Coronary artery (tissue), 2 donors: Measurements from ENCODE around the gene PXMP4.
A peak's percentile ranks its signal among the peaks of the same experiment; 100 is the strongest.

Source experiments
- DNase-seq: peaks from one replicate; pipeline ENCODE4 v3.0.0-alpha.2; 2017; ENCODE audit warnings: low spot score
- H3K27ac ChIP-seq, 2 donors: fragments of 200-600 bp; sonication (generic); one replicate each; pipeline ENCODE4 v1.5.1; 2016 to 2019
- H3K4me3 ChIP-seq: fragments of 200-600 bp; sonication (generic); 2 replicates; pipeline ENCODE4 v1.5.1; 2016; ENCODE audit warnings: mild to moderate bottlenecking, moderate library complexity
- CTCF ChIP-seq: fragments of 200-600 bp; sonication (generic); IDR thresholded peaks from one replicate; pipeline ENCODE4 v1.5.1; 2019; ENCODE audit warnings: antibody characterized with exemption

PXMP4 gene

DNA sequence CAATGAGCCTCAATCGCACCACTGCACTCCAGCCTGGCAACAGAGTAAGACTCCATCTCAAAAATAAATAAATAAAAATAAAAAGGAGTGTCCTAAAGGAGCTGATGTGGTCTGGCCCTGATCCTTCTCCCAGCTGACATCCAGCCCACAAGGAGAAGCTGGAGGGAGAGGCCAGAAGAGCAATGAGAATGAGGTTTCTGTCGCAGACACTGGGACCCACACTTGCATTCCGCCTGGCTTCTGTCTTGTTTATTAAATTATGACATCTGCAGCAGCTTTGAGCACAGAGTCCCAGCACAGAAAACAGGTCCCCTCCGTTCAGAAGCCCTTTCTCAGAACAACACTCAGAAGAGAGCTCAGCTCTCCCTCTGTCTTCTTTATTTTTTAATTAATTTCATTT, 23.7 kb downstream of the PXMP4 start:
- no peak overlapping the region for H3K27ac ChIP-seq
- no peak for TF ChIP-seq CTCF
- no peak overlapping the region for H3K4me3 ChIP-seq

DNA sequence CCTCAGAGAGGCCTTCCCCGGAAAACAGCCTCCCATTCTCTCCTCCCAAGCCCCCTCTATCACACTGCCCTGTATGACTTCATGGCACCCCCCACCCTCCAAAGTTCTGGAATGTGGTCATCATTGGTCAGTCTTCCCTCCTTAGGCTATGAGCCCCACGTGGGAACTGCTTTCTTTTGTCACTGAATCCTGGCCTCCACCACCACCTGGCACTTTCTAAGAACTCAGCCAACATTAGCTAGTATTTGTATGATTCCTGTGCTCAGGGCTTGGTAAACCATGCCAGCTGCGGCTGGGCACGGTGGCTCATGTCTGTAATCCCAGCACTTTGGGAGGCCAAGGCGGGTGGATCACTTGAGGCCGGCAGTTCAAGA, 25.5 kb downstream of the PXMP4 start:
- H3K4me3 ChIP-seq: no peak overlapping the region
- no peak for TF ChIP-seq CTCF
- peak overlapping the region; percentile 70 to 83 for H3K27ac ChIP-seq
- no peak for DNase-seq

More for the DNA sequence above, 23.7 kb downstream of the PXMP4 start:
- no peak for DNase-seq

DNA sequence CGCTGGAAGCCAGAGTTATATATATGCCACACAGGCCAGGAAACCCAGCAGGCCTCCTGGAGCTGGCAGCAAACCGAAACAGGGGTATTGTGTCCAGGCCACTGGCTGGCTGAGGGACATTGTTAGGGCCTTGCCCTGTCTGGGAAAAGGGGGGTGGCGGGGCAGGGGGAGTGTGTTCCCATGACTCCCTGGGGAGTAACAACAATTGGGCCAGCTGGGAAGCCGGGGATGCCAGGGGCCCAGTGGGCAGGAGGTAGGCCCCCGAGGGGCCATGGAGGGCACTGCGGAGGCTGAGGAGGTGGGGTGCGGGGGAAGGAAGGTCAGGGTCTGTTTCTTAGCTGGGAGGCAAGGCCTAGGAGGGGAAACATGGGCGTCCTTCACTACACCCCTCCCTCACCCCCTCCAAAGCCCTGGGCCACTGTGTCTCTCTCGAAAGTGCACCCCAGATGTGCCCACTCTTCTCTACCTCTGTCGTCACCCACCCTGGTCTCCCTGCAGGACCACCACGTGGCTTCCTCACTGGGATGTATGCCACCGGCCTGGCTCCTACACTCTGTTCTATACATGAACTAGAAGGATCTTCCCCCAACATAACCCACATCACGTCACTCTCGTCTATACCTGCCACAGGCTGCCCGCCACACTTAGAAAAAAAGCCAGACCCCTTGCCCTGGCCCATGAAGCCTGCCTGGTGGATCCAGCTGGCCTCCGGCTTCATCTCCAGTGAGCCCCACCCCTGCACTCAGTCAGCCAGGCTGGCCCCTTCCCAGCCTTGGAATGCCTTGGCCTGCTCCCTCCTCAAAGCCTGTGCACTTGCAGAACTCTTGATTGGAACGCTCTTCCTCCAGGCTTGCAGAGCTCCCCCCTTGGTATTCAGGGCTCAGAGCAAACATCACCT, 26.1 kb downstream of the PXMP4 start:
- peak; percentile 79 for DNase-seq

DNA sequence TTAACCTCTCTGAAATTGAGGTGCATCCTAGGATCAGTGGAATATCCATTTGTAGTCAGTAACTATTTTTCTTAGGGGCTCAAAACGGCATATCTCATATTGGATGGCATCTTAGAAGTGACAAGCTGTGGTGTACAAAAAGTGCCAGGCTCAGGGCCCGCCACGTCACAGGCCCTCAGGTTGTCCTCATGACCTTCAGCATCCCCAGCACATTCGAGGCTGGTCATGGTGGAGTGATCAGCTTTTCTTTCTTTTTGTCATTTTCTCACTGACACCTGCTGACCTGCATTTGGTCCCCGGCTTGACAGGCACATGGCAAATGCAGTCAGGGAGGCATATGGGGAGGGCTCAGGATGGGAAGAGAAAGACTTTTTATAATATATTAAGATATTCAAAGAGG, 26.8 kb downstream of the PXMP4 start:
- DNase-seq: no peak
- no peak overlapping the region for H3K4me3 ChIP-seq
- TF ChIP-seq CTCF: no peak
- H3K27ac ChIP-seq: peak overlapping the region in 1 of 2 donors; percentile 70

More for the DNA sequence above, 26.1 kb downstream of the PXMP4 start:
- no peak for TF ChIP-seq CTCF
- Histone ChIP-seq H3K4me3 (no peak overlapping the region), H3K27ac (peak overlapping the region; percentile 70 to 83)

- no peak for DNase-seq
- Histone ChIP-seq H3K27ac (no peak overlapping the region), H3K4me3 (no peak overlapping the region)
- TF ChIP-seq CTCF: no peak
Observed at GRCh38 chr20:33689973-33690372, 30.1 kb downstream of the PXMP4 start.

- H3K27ac ChIP-seq: no peak overlapping the region
- no peak overlapping the region for H3K4me3 ChIP-seq
- no peak for DNase-seq
- no peak for TF ChIP-seq CTCF
Observed at GRCh38 chr20:33689493-33689892, 30.6 kb downstream of the PXMP4 start.

DNA sequence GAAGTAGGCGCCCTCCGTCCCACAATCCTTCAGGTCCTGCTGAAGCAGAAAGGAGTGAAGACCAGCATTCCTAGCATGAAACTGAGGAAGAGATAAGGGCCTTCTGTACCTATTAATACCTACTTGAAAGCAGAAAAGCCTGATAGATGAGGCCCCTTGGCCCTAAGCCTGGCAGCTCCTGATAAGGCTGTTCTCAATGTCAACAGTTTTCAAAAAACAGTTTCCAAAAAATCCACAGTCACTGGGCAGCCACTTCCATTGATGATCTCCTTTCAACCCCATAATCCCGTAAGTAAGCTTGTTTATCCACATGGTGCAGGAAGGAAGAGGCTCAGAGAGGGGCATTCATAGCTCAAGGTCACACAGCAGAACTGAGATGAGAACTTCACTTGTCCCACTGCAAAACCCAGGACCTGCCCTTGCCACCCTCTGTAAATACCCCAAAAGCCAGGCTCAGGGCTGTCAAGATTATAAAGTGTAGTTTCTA, 31.1 kb downstream of the PXMP4 start:
- no peak for TF ChIP-seq CTCF
- no peak for DNase-seq
- Histone ChIP-seq H3K27ac (no peak overlapping the region), H3K4me3 (no peak overlapping the region)
